Measurements from ENCODE around the gene TGFBR3L.
A peak's percentile ranks its signal among the peaks of the same experiment; 100 is the strongest.

TGFBR3L gene

GRCh38 chr19:7888145-7888825, 26.3 kb upstream of the TGFBR3L start, which contains the start of gene LRRC8E (continued):
- TF ChIP-seq GFI1B (tag by site-specific recombination; IDR thresholded peaks at IDR 0.05): no peak
- TF ChIP-seq SCRT1 (tag by site-specific recombination; IDR thresholded peaks at IDR 0.05; ENCODE audit: borderline replicate concordance): no peak
- TF ChIP-seq ZSCAN18 (tag by site-specific recombination; IDR thresholded peaks at IDR 0.05): no peak
- no peak for TF ChIP-seq ZNF843 (tag by site-specific recombination; IDR thresholded peaks at IDR 0.05)
- TF ChIP-seq ZBTB20 (tag by site-specific recombination; IDR thresholded peaks at IDR 0.05): peak; percentile 89
- no peak for TF ChIP-seq HOXC10 (CRISPR knock-in tag; IDR thresholded peaks at IDR 0.05)
- TF ChIP-seq ZNF175 (tag by site-specific recombination; IDR thresholded peaks at IDR 0.05): no peak
- TF ChIP-seq ZNF473 (tag by site-specific recombination; IDR thresholded peaks at IDR 0.05): no peak
- no peak for TF ChIP-seq ZNF514 (tag by site-specific recombination; IDR thresholded peaks at IDR 0.05)
- TF ChIP-seq, protein P1, sequence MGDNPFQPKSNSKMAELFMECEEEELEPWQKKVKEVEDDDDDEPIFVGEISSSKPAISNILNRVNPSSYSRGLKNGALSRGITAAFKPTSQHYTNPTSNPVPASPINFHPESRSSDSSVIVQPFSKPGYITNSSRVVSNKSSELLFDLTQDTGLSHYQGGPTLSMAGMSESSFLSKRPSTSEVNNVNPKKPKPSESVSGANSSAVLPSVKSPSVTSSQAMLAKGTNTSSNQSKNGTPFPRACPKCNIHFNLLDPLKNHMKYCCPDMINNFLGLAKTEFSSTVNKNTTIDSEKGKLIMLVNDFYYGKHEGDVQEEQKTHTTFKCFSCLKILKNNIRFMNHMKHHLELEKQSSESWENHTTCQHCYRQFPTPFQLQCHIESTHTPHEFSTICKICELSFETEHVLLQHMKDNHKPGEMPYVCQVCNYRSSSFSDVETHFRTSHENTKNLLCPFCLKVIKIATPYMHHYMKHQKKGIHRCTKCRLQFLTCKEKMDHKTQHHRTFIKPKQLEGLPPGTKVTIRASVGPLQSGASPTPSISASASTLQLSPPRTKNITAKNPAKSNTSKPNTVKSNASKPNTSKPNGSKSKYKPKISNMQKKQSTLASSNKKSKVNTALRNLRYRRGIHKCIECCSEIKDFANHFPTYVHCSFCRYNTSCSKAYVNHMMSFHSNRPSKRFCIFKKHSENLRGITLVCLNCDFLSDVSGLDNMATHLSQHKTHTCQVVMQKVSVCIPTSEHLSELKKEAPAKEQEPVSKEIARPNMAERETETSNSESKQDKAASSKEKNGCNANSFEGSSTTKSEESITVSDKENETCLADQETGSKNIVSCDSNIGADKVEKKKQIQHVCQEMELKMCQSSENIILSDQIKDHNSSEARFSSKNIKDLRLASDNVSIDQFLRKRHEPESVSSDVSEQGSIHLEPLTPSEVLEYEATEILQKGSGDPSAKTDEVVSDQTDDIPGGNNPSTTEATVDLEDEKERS (tag by site-specific recombination; IDR thresholded peaks at IDR 0.05): no peak
- no peak for TF ChIP-seq ZNF140 (tag by site-specific recombination; IDR thresholded peaks at IDR 0.05)
- no peak for TF ChIP-seq ZNF654 (tag by site-specific recombination; IDR thresholded peaks at IDR 0.05; ENCODE audit: low read depth)
- no peak for TF ChIP-seq ZNF518A (tag by site-specific recombination; conservative IDR thresholded peaks at IDR 0.05; ENCODE audit: low read depth)
- TF ChIP-seq GLI2 (tag by site-specific recombination; IDR thresholded peaks at IDR 0.05; ENCODE audit: borderline replicate concordance, low read depth): no peak
- TF ChIP-seq PRDM10 (tag by site-specific recombination; IDR thresholded peaks at IDR 0.05): peak; percentile 97
- no peak for TF ChIP-seq MYNN (tag by site-specific recombination; IDR thresholded peaks at IDR 0.05; ENCODE audit: borderline replicate concordance)
- TF ChIP-seq ZNF777 (tag by site-specific recombination; IDR thresholded peaks at IDR 0.05; ENCODE audit: borderline replicate concordance): no peak
- no peak for TF ChIP-seq ZNF184 (tag by site-specific recombination; IDR thresholded peaks at IDR 0.05)
- no peak for TF ChIP-seq PRDM2 (tag by site-specific recombination; IDR thresholded peaks at IDR 0.05; ENCODE audit: borderline replicate concordance)
- TF ChIP-seq ZNF561 (tag by site-specific recombination; IDR thresholded peaks at IDR 0.05; ENCODE audit: borderline replicate concordance): peak; percentile 55; the same call in 1 of the 2 replicates
